ENCODE data around the gene NPAS3.

Gene NPAS3

DNA sequence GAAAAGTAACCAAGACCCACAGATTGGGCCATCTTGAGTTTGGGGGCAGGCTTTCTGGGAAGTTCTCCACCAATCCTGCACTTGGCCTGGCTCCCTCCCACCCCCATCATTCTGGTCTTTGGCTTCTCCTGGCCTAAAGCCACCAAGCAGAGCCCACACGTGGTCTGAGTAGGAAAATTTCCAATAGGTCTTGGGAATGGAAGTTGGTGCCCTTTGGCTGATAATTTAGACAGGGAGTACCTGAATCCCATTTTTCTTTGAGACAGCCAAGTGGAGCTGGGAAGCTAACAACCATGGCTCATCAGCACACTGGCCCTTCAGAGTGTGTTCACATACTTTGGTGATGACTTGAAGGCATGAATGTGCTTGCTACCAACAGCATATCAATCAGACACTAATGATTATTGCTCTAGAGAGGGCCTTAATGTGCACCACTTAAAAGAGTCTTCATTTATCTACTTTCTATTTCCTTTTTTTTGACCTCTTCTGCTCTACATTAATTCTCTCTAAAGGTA is 856.2 kb downstream of the NPAS3 start:
- no peak for DNase-seq (ENCODE audit: low read depth)

DNA sequence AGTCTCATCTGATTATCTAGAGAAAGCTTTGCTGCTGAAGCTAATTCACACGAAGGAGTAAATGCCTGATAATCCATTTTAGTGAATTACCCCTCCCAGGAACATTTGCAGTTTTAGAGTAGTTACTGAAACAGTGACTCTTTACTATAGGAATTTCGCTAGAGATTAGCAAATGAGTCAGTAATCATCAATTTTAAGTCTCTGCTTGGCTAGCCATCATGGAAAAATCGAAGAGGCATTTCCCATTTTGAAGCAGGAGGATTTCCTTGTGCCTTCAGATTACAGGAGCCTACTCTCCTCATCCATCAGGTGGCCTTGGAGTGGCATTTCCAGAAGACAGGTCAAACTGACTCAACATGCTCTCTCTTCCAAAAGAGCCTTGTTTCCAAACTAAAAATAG is 857.7 kb downstream of the NPAS3 start:
- DNase-seq (ENCODE audit: low read depth): no peak

DNA sequence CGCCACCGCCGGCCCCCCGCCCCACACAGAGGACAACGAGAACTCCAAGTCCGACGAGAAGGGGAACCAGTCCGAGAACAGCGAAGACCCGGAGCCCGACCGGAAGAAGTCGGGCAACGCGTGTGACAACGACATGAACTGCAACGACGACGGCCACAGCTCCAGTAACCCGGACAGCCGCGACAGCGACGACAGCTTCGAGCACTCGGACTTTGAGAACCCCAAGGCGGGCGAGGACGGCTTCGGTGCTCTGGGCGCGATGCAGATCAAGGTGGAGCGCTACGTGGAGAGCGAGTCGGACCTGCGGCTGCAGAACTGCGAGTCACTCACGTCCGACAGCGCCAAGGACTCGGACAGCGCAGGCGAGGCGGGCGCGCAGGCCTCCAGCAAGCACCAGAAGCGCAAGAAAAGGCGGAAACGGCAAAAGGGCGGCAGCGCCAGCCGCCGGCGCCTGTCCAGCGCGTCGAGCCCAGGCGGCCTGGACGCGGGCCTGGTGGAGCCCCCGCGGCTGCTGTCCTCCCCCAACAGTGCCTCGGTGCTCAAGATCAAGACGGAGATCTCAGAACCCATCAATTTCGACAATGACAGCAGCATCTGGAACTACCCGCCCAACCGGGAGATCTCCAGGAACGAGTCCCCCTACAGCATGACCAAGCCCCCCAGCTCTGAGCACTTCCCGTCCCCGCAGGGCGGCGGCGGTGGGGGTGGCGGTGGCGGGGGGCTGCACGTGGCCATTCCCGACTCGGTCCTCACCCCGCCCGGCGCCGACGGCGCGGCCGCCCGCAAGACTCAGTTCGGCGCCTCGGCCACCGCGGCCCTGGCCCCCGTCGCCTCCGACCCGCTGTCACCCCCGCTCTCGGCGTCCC is 861.3 kb downstream of the NPAS3 start:
- no peak for DNase-seq (ENCODE audit: low read depth)

DNA sequence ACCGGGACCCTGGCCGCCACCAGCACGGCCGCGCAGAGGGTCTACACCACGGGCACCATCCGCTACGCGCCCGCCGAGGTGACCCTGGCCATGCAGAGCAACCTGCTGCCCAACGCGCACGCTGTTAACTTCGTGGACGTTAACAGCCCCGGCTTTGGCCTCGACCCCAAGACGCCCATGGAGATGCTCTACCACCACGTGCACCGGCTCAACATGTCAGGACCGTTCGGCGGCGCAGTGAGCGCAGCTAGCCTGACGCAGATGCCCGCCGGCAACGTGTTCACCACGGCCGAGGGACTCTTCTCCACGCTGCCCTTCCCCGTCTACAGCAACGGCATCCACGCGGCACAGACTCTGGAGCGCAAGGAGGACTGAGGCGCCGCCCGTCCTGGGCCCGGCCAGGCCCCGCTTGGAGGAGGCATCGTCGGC is 862.1 kb downstream of the NPAS3 start:
- no peak for DNase-seq (ENCODE audit: low read depth)

DNA sequence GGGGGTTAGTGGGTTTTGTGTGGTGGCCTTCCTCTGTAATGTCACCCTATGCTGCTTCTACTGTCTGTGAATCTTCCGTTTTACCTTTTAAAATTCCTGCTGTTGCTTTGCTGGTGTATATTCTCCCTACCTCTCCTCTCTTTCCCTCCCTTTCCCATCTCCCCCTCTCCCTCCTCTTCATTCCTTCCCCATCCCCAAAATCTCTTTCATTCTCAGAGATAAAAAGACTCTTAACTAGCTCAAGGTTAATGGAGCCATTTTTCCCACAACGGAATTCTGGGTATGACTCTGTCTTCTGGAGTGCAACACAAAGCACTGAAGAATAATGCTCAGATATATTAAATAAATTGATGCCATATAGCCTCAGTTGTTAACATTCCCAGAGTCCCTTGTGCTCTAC is 864.1 kb downstream of the NPAS3 start:
- DNase-seq (ENCODE audit: low read depth): no peak

DNA sequence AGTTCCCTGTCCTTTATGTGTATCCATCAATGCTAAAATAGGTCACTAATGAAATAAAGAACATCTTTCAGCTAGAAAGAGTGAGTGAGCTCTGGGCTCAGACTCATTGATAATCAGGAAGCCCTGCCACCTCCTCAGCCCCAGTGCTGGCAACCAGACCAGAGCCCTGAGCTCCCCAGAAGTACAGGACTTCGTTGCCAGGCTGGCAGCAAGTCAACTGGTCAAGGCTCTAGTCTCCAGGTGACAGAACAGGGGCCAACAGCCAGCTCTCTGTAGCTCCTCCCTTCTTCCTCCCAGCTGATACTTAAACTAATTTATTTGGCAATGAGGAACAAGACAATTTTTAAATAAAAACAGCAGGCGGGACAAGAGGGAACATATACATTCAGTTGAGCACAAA is 866.9 kb downstream of the NPAS3 start:
- DNase-seq (ENCODE audit: low read depth): no peak

DNA sequence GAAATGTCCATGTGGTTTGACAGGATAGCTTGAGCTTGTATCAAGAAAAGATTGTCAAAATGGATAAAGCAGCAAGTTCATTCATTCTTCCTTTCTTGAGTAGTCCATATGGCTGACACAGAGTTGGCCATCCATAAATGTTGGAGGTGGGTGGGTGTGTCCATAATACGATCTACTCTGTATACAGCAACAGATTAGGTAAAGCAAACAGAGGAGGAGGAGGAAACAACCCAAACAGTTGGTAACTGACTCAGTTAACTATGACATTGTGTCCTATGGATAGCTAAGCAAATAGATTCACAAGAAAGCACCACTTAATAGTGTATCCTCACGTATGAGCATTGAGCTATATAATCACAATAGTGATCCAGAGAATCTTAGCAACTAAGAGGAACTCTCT is 868.2 kb downstream of the NPAS3 start:
- DNase-seq (ENCODE audit: low read depth): no peak

DNA sequence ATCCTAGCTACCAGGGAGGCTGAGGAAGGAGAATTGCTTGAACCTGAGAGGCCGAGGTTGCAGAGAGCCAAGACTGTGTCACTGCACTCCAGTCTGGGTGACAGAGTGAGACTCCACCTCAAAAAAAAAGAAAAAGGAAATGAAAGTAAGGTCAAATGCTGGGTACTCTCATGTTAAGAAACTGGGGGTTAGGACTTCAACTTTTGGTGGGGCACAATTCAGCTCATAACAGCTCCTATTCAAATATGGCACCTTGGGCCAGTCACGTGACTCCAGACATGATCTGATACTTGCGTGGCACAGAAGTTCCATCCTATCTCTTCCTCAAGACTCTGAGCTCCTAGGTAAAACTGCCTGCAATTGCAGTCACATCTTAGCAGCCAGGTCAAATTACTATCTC is 869.5 kb downstream of the NPAS3 start:
- no peak for DNase-seq (ENCODE audit: low read depth)

DNA sequence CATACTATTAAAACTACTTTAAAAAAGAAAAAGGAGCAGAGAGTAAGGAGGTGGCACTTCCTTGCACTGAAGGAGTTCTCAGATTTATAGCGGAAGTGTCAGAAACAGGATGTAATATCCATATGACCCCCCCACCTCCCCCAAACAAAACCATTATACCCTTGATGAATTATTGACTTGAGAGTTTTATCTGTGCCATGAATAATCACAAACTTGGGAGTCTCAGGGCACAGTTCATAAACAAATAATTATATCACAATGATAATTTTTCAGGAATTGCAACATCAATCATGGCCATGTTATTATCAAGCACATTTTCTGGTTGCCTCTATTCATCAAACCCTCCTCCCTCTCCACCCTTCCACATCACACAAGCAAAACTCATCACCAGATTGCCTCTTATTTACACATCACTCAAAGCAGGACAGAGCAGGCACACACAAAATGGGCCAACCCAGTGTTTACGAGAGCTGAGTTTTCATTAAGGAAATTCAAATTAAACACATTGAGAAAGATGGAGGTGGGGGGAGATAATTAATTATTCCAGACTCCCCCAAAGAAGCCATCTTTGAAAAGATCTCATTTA is 870.8 kb downstream of the NPAS3 start:
- DNase-seq (ENCODE audit: low read depth): no peak

DNA sequence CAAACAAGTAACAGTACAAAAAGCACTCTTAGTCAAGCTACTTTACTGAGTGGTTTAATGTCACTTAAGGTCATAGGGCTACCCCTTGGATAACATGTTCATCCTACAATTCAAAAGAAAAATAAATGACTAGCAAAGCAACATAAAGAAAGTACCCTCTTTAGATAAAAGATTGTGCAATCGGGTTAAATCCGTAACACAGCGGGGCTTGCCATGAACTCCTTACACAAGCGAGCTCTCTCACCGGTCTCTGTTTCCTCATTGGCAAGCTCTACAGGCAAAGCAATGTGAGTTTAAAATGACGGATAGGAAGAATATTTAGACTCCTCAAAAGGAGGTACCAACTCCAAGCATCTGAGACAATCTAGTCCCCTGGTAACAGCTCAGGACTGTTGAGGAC is 871.6 kb downstream of the NPAS3 start:
- DNase-seq (ENCODE audit: low read depth): no peak

DNA sequence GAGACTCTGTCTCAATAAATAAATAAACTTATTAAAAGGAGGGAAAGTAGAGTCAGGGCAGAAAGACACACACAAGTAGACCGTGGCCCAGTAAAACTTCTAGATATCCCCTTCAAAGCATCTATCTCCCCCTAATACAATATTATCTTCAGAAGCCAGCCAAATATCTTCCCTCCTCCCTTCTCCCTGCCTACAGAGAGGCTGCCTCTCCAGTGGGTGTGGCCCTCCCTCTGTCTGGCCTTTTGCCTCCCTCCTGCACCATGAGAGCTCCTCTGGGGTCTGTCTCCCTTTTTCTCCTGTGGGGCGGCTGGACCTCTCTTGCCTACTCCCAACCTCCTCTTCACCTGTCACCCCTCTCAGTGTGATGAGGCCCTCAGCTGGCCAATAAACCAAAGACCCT is 873.0 kb downstream of the NPAS3 start:
- DNase-seq (ENCODE audit: low read depth): no peak

DNA sequence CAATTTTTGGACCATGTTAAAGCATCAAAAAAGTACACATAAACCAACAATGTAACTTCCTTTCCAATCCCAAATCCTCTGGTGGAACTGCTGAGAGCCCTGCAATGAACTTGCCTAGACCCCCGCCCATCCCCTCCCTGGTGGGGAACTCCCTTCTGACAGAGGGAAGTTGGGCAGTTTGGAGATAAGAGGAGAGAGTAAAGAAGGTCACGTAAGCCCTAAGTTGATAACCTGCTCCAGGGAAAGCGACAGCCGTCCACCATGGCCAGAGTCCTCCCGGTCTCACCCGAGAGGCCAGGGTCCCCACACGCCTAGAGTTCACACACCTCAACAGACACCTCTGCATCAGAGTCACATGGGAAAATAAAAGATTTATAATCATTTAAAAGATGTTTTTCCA is 873.5 kb downstream of the NPAS3 start:
- DNase-seq (ENCODE audit: low read depth): no peak

DNA sequence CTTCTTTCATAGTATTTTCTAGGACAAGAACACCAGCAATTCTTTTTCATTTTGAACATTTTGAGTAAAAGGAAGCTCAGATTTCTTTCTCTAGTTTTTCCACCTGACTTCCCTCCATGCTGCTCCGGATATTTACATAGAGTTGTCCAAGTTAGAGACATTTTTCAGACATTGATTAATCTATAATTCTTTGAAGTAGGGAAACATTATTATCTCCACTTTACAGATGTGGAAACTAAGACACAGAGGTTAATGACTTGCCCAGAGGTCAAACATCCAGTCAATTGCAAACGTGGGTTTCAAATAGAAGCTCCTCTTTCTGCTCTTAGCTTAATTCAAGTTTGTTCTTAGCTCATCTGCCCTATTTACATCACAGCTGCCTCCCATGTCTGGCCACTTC is 873.9 kb downstream of the NPAS3 start:
- DNase-seq (ENCODE audit: low read depth): no peak

DNA sequence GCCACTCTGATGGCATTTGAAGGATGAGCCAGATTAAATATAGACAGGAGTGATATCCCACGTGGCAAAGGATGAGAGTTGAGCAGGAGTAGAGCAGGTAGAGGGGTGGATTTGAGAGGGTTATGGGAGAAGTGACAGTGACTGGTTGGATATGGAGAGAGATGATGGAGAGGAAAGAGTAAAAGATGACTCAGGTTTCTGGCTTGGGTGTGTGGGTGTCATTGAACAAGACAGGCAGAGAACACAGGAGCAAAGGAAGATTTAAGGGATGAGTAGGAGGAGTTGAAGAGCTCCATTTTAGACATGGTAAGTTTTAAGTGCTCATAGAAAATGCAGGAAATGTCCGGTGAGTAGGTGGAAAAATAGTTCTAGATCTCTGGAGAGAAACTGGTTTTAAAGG is 875.3 kb downstream of the NPAS3 start:
- no peak for DNase-seq (ENCODE audit: low read depth)

DNA sequence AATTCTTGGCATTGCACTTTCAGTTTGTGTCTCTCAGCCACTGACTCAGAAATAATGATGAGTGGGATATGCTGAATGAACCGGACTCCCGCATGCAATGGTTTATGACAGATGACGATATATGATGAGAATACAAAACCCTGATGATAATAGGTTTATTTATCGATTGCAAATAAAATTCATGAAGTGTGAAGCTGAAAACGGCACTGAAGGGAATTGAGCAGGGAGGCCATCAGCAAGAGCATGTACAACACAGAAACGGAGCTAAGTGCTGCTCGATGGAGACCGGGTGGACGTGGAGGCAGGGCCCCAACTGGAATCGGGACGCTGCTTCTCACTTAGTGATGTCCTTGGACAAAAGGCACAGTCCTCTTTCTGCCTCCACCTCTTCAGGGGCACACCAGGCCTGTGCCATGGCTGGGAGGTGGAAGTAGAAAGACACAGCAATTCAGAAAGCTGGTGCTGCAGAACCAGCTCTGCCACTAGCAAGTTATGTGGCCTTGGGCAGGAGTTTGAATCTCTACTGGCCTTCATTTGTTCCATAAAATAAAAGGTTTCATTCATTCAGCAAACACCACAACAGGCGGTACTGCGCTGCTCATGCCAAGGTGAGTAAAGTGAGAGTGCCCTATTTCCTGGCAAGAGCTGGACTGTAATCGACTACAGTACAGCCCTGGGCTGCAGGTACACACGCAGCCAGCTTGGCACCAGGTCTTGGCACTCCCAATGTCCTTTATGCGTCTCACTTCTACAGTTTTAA is 895.2 kb downstream of the NPAS3 start:
- DNase-seq (ENCODE audit: low read depth): no peak

DNA sequence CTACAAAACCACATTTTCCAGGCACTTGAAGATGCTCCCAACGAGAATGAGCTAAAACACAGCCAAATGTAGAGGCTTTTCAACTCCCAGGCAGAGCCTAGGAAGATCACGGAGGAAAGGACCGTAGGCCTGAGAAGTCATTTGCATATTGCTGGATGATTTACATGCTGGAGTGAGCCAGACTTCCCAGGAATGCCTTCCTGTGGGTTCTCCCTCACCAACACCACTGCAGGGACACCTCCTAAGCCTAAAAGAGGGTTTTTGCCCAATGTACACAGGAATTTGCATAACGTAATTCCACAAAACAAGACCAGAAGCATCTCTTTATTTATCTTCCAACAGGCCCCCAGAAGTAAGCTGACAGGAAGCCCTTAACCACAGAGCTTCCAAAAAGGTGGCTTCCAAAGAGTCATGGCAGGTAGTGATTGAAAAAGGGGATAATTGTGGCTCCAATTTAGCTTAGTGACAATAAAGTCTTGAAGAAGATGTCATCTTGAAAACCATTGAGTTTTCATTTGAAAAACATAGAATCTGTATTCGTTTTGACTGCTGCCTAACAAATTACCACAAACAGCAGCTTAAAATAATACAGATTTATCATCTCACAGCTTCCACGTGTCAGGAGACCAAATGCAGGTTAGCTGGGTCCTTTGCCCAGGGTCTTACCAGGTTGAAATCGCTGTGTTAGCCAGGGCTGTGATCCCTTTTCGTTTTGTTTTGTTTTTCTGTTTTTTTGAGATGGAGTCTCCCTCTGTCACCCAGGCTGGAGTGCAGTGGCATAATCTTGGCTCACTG is 896.0 kb downstream of the NPAS3 start:
- DNase-seq (ENCODE audit: low read depth): no peak

DNA sequence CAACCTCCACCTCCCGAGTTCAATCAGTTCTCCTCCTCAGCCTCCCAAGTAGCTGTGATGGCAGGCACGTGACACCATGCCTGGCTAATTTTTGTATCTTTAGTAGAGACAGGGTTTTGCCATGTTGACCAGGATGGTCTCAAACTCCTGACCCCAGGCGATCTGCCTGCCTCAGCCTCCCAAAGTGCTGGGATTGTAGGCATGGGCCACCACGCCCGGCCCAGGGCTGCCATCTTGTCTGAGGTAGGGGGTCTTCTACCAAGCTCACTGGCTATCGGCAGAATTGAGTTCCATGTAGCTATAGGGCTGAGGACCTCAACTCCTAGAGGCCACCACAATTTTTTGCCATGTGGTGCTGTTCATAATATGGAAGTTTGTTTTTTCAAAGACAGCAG is 896.6 kb downstream of the NPAS3 start:
- DNase-seq (ENCODE audit: low read depth): no peak

DNA sequence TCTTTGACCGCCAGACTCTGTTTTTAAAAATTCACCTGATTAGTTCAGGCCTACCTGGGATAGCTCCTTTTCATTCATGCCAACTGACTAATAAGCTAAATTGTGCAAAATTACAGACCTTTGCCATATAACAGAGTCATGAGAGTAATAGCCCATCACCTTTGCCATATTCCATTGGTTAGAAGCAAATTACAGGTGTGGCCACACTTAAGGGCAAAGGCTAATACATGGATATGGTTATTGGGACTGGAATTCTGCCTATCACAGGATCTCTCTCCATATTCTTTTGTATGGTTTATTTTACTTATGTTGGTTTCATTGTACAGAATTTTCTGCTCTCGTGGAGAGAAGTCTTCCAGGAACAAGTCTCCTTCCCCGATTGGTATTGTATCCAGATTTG is 897.0 kb downstream of the NPAS3 start:
- DNase-seq (ENCODE audit: low read depth): no peak

DNA sequence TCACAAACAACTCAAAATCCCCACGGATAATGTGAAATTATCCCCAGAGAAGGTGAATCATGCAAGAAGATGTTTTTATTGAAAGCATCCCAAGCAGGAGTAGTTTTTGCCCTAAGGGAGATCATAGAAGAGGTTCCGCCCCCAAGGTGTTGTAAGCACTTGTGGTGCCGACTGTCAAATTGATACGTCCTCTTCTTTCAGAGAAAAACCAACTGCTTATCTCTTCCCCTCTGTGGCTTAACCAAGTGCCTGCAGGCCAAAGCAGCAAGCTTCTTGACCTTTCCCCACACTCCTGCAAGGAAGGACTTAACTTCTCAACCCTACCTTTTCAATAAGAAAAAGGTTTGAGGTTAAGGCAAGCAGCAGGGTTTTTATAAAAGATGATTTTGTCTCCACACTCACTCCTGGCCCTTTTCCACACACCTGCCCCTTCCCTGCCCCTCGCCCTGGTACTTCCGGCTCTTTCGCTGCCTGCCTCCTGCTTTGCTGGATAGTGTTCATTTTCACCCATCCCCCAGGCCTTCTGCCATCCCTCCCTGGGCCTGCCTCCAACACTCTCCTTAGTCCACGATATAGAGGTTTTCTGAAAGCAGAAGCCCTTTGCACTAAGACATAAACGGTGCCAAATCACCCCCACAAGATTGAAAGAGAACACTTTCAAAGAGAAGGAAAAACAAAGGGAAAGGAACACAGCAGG is 897.7 kb downstream of the NPAS3 start:
- no peak for DNase-seq (ENCODE audit: low read depth)

DNA sequence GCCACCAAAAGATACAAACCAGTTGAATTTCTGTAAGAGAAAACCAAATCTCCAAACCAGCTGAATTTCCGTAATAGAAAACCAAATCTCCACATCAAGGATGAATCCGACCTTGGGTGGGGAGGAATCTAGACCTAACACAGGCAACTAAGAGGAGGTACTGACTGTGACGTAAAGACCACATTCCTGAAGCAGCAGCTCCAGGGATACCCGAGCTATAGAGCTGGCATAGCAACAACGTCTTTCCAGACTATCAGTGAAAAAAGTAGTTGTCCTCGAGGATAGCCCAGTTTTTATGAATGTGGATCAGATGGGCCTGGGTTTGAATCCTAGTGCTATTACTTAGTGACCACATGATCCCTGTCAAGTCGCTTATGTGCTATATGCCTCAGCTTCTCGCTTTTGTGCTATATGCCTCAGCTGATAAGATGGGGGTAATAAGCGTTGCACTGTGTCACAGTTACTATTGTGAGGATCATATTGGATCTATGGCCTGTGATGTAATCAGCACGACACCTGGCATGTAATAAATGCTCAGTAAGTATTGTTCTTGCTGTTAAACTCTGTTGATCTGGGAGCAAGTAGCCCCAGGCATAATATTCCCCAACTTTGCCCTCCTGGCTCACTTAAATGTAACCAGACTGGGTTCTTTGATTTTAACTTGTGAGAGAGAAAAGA is 898.4 kb downstream of the NPAS3 start:
- DNase-seq (ENCODE audit: low read depth): no peak
